DOHH2 (cell line): Measurements from ENCODE around the gene SHISA2.

Experiments used
- H3F3A ChIP-seq: fragments of 200-600 bp; sonication (generic), shearing (Covaris generic); 2 replicates; pipeline ENCODE4 v1.6.0; 2016; ENCODE audit warnings: antibody characterized with exemption, mild to moderate bottlenecking; ENCODE audit not compliant: control insufficient read depth, insufficient read depth
- H3K27ac ChIP-seq: fragments of 200-600 bp; sonication (generic); 2 replicates; pipeline ENCODE4 v1.5.1; 2014; ENCODE audit warnings: low read depth, mild to moderate bottlenecking, low read length, moderate library complexity
- H3K27me3 ChIP-seq: fragments of 200-600 bp; sonication (generic); 2 replicates; pipeline ENCODE4 v1.6.1; 2014; ENCODE audit warnings: mild to moderate bottlenecking, low read length, mixed read lengths; ENCODE audit not compliant: control insufficient read depth
- H3K36me3 ChIP-seq: fragments of 200-600 bp; sonication (generic); 2 replicates; pipeline ENCODE4 v1.6.1; 2014; ENCODE audit warnings: mild to moderate bottlenecking, low read length, moderate library complexity, mixed read lengths; ENCODE audit not compliant: control insufficient read depth
- H3K4me1 ChIP-seq: fragments of 200-600 bp; sonication (generic); 2 replicates; pipeline ENCODE4 v1.6.1; 2014; ENCODE audit warnings: mild to moderate bottlenecking, low read length, mixed read lengths; ENCODE audit not compliant: control insufficient read depth
- H3K4me2 ChIP-seq: fragments of 200-600 bp; sonication (generic); 2 replicates; pipeline ENCODE4 v1.6.0; 2014; ENCODE audit warnings: mild to moderate bottlenecking, low read length, moderate library complexity
- H3K4me3 ChIP-seq: fragments of 200-600 bp; sonication (generic); 2 replicates; pipeline ENCODE4 v1.5.1; 2014; ENCODE audit warnings: mild to moderate bottlenecking, low read length, mixed read lengths
- H3K79me2 ChIP-seq: fragments of 200-600 bp; sonication (generic); 2 replicates; pipeline ENCODE4 v1.6.1; 2014; ENCODE audit warnings: mild to moderate bottlenecking, low read length, mixed read lengths; ENCODE audit not compliant: control insufficient read depth
- H3K9me2 ChIP-seq: fragments of 200-600 bp; sonication (generic); replicated peaks from 2 replicates; pipeline ENCODE4 v1.6.1; 2014; ENCODE audit warnings: mild to moderate bottlenecking, low read length, mixed read lengths; ENCODE audit not compliant: control insufficient read depth
- H3K9me3 ChIP-seq: fragments of 200-600 bp; sonication (generic); 2 replicates; pipeline ENCODE4 v1.6.1; 2014; ENCODE audit warnings: antibody characterized with exemption, low read length, mixed read lengths; ENCODE audit not compliant: control insufficient read depth, insufficient read depth
- H4K20me1 ChIP-seq: fragments of 200-600 bp; sonication (generic); 2 replicates; pipeline ENCODE4 v1.6.0; 2014; ENCODE audit warnings: low read depth, mild to moderate bottlenecking, antibody characterized with exemption, low read length, moderate library complexity; ENCODE audit not compliant: control insufficient read depth, insufficient read depth
- EZH2phosphoT487 ChIP-seq: fragments of 200-600 bp; sonication (generic); IDR thresholded peaks from 2 replicates; pipeline ENCODE4 v1.6.1; 2017; ENCODE audit warnings: borderline replicate concordance, mild to moderate bottlenecking, antibody characterized with exemption, low read length, moderate library complexity, mixed read lengths
- TF ChIP-seq, protein P1 (sequence below): fragments of 200-600 bp; sonication (generic); IDR thresholded peaks from one replicate; pipeline ENCODE4 v1.5.1; 2014; ENCODE audit warnings: antibody characterized with exemption, mild to moderate bottlenecking, low read depth, low read length; ENCODE audit not compliant: poor library complexity, severe bottlenecking

The SHISA2 gene

GRCh38 chr13:26011996-26012821 lies 39.6 kb downstream of the SHISA2 start:
- no peaks in the 10 kb centered on the region for H3F3A ChIP-seq
- no peak overlapping the region for H3K27ac ChIP-seq
- no peak overlapping the region for H3K4me2 ChIP-seq

GRCh38 chr13:26011208-26011573 lies 40.6 kb downstream of the SHISA2 start:
- H3K4me3 ChIP-seq: no peak overlapping the region
- TF ChIP-seq, protein P1, sequence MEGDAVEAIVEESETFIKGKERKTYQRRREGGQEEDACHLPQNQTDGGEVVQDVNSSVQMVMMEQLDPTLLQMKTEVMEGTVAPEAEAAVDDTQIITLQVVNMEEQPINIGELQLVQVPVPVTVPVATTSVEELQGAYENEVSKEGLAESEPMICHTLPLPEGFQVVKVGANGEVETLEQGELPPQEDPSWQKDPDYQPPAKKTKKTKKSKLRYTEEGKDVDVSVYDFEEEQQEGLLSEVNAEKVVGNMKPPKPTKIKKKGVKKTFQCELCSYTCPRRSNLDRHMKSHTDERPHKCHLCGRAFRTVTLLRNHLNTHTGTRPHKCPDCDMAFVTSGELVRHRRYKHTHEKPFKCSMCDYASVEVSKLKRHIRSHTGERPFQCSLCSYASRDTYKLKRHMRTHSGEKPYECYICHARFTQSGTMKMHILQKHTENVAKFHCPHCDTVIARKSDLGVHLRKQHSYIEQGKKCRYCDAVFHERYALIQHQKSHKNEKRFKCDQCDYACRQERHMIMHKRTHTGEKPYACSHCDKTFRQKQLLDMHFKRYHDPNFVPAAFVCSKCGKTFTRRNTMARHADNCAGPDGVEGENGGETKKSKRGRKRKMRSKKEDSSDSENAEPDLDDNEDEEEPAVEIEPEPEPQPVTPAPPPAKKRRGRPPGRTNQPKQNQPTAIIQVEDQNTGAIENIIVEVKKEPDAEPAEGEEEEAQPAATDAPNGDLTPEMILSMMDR: no peak
- no peak for TF ChIP-seq EZH2phosphoT487

More at GRCh38 chr13:26011996-26012821, 39.6 kb downstream of the SHISA2 start:
- no peak overlapping the region for H3K4me3 ChIP-seq
- no peaks in the 10 kb centered on the region for H4K20me1 ChIP-seq
- 0 out of 2 replicates have a peak, but pooled peaks cover 3% of the 10 kb centered on the region for H3K27me3 ChIP-seq
- TF ChIP-seq EZH2phosphoT487: no peak
- TF ChIP-seq, protein P1: no peak
- no peaks in the 10 kb centered on the region for H3K36me3 ChIP-seq
- no peaks in the 10 kb centered on the region for H3K4me1 ChIP-seq
- H3K79me2 ChIP-seq: no peaks in the 10 kb centered on the region
- H3K9me3 ChIP-seq: no peaks in the 10 kb centered on the region
- H3K9me2 ChIP-seq: no peaks in the 10 kb centered on the region

DNA sequence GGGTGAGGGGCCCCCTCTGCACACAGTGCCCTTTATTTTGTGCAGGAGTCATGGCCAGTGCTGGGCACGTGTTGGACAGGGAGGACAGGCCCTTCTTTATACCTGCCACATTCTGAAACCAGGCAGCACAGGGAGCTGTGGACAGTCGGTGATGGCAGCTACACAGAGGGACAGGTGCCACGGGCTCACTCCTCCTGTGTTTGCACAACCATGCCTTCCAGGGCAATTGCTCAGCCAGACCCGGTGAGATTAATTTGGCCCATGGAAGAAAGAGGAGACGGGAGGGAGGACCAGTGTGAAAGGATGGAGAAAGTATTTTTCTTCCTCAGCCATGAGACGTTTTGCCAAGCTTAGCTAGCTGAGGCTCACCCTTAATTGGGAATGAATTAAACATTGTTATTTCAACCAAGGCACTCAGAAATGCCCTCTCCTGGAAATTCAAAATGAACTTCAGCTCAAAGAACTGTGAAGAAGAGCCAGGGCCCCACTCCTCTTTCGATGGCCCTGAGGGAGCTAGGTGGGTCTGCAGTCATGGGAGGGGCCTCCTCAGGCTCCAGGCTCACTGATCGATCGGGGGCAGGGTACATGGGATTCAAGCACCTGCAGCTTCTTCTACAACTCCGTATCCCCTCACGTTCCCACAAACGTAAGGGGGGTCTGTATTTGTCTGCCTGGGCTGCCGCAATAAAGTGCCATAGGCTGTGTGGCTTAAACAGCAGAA lies 41.2 kb downstream of the SHISA2 start:
- H3K9me2 ChIP-seq: no peaks in the 10 kb centered on the region
- no peaks in the 10 kb centered on the region for H3K4me1 ChIP-seq
- TF ChIP-seq EZH2phosphoT487: no peak
- TF ChIP-seq, protein P1: no peak
- H3K9me3 ChIP-seq: no peaks in the 10 kb centered on the region
- H3K4me2 ChIP-seq: no peak overlapping the region
- no peaks in the 10 kb centered on the region for H3K36me3 ChIP-seq
- no peak overlapping the region for H3K4me3 ChIP-seq
- H3F3A ChIP-seq: no peaks in the 10 kb centered on the region
- H3K79me2 ChIP-seq: no peaks in the 10 kb centered on the region
- H3K27me3 ChIP-seq: no peaks in the 10 kb centered on the region
- H3K27ac ChIP-seq: no peak overlapping the region
- H4K20me1 ChIP-seq: no peaks in the 10 kb centered on the region

More at GRCh38 chr13:26011208-26011573, 40.6 kb downstream of the SHISA2 start:
- H3K9me3 ChIP-seq: no peaks in the 10 kb centered on the region
- no peaks in the 10 kb centered on the region for H3K36me3 ChIP-seq
- no peaks in the 10 kb centered on the region for H3K9me2 ChIP-seq
- H3K27ac ChIP-seq: no peak overlapping the region
- H3F3A ChIP-seq: no peaks in the 10 kb centered on the region
- H4K20me1 ChIP-seq: no peaks in the 10 kb centered on the region
- no peak overlapping the region for H3K4me2 ChIP-seq
- no peaks in the 10 kb centered on the region for H3K79me2 ChIP-seq
- H3K27me3 ChIP-seq: no peaks in the 10 kb centered on the region
- no peaks in the 10 kb centered on the region for H3K4me1 ChIP-seq
